Kidney epithelial cell (primary cell): ENCODE measurements around the gene SLC48A1. TPM values are rescaled to one million over a fixed set of nuclear protein-coding genes. Genes with fewer than 3 reads are reported as not detected.
A peak's percentile ranks its signal among the peaks of the same experiment; 100 is the strongest.

Source experiments
- DNase-seq: peaks from one replicate; pipeline ENCODE4 v3.0.0-alpha.2; 2010; ENCODE audit warnings: low read depth
- H3K27me3 ChIP-seq: 2 replicates; pipeline ENCODE4 v1.6.0; 2011; ENCODE audit warnings: low read length; ENCODE audit not compliant: control insufficient read depth, insufficient read depth
- H3K36me3 ChIP-seq: 2 replicates; pipeline ENCODE4 v1.5.1; 2011; ENCODE audit warnings: low read length; ENCODE audit not compliant: control insufficient read depth, insufficient read depth
- H3K4me3 ChIP-seq: 2 replicates; pipeline ENCODE4 v1.5.1; 2011; ENCODE audit warnings: low read depth, mild to moderate bottlenecking, control low read depth, low read length
- CTCF ChIP-seq: IDR thresholded peaks from 2 replicates; pipeline ENCODE4 v1.5.1; 2011; ENCODE audit warnings: mild to moderate bottlenecking, moderate library complexity, low read length, control low read depth, inconsistent platforms; ENCODE audit not compliant: insufficient read depth, poor library complexity, severe bottlenecking
- total RNA-seq: library from RNA; depleted of rRNA; stranded (reverse); fragments of >200 nt; gene quantifications from 2 replicates; pipeline ENCODE4 v1.2.3, GENCODE V29; 2015

The SLC48A1 gene
- total RNA-seq, 1 donor from 2014 or later: 26.5 TPM

DNA sequence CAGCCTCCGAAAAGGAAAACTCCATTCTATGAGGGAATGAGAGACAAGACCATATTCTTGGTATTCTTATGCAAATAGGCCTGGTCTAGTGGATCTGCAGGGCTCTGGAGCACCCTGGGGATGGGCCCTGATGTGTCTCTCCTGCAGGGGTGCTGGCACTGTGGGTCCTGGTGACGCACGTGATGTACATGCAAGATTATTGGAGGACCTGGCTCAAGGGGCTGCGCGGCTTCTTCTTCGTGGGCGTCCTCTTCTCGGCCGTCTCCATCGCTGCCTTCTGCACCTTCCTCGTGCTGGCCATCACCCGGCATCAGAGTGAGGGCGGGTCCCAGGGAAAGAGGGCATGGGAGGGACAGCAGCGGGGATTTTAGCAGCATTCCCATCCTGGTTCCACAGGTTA is 5.8 kb downstream of the SLC48A1 start:
- H3K4me3 ChIP-seq: no peak overlapping the region
- peaks cover 1% of the 10 kb centered on the region for H3K36me3 ChIP-seq
- no peak for DNase-seq
- H3K27me3 ChIP-seq: no peaks in the 10 kb centered on the region
- TF ChIP-seq CTCF: no peak

- H3K4me3 ChIP-seq: no peak overlapping the region
- H3K27me3 ChIP-seq: no peaks in the 10 kb centered on the region
- TF ChIP-seq CTCF: peak; percentile 92
- DNase-seq: no peak
- peaks cover 1% of the 10 kb centered on the region for H3K36me3 ChIP-seq
Measured at GRCh38 chr12:47779301-47779942, 6.4 kb downstream of the SLC48A1 start.

DNA sequence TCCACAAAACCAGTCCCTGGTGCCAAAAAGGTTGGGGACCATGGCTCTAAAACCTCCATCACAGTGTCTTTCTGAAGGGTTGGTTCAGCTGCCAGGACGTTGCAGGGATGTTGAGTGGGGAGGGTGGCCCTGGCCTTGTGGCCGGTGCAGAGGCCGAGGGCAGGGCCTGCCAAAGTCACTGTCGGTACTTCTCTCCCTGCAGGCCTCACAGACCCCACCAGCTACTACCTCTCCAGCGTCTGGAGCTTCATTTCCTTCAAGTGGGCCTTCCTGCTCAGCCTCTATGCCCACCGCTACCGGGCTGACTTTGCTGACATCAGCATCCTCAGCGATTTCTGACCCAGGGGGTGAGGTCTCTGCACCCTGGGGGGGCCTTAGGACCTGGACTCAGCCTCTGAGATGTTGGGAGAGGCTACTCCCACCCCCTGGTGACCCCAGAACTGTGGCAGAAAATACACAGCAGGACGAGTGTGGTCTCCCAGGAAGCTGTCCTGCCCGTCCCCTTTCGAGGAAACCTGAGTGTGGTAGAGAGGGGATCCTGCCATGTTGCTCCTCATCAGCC is 7.0 kb downstream of the SLC48A1 start:
- H3K4me3 ChIP-seq: no peak overlapping the region
- DNase-seq: no peak
- no peak for TF ChIP-seq CTCF
- H3K27me3 ChIP-seq: no peaks in the 10 kb centered on the region
- peaks cover 1% of the 10 kb centered on the region for H3K36me3 ChIP-seq

- no peaks in the 10 kb centered on the region for H3K27me3 ChIP-seq
- DNase-seq: no peak
- H3K4me3 ChIP-seq: no peak overlapping the region
- no peak for TF ChIP-seq CTCF
- peaks cover 1% of the 10 kb centered on the region for H3K36me3 ChIP-seq
Measured at GRCh38 chr12:47781479-47782371, 8.7 kb downstream of the SLC48A1 start.

GRCh38 chr12:47782372-47782770 is 9.3 kb downstream of the SLC48A1 start:
- TF ChIP-seq CTCF: no peak
- DNase-seq: no peak
- H3K4me3 ChIP-seq: no peak overlapping the region
- peaks cover 3% of the 10 kb centered on the region for H3K36me3 ChIP-seq
- H3K27me3 ChIP-seq: no peaks in the 10 kb centered on the region
